COR-L47 (cell line): ENCODE results near the gene WWC1.
A peak's percentile ranks its signal among the peaks of the same experiment; 100 is the strongest.
"Not testable (repeated sequence)": the region's sequence is repeated elsewhere in the genome, so short reads cannot be mapped to it uniquely, and the experiment has no call there.

Experiments
- DNase-seq: peaks from one replicate; lab custom pipeline; 2025; lab: John Stamatoyannopoulos, UW

Gene WWC1

DNA sequence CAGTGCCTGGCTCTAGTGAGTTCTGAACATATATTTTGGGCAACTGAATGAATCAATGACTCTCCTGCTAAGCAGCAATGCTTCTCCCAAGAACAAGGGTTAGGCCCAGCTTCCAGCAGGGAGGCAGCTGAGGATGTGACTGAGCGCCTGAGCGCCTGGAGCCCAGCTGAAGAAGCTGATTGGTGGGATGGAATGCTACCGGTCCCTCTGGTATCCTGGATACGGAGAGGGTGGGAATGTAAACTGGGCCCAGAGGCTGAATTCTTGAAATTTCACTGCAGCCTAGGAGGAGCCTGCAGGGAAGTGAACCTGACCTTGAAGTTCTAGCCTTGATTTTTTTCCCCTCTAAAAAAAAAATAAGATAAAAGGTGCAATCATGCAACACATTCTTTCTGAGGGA lies 43.2 kb downstream of the WWC1 start:
- no peak for DNase-seq

DNA sequence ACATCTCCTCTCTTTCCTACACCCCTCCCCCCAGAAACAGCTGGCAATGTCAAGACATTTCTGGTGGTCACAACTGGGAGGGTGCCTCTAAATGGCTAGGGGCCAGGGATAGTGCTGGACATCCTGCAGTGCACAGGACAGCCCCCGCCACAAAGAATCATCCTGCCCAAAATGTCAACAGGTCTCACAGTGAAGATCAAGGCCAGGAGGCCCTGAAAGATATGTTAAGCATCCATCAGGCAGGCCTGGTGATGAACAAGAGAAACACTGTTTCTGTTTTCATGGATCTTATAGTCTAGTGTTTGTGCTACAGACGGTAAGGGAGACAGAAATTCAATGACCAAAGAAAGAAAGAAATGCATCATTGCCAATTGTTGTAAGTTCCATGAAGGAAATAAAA lies 45.9 kb downstream of the WWC1 start:
- DNase-seq = no peak

DNA sequence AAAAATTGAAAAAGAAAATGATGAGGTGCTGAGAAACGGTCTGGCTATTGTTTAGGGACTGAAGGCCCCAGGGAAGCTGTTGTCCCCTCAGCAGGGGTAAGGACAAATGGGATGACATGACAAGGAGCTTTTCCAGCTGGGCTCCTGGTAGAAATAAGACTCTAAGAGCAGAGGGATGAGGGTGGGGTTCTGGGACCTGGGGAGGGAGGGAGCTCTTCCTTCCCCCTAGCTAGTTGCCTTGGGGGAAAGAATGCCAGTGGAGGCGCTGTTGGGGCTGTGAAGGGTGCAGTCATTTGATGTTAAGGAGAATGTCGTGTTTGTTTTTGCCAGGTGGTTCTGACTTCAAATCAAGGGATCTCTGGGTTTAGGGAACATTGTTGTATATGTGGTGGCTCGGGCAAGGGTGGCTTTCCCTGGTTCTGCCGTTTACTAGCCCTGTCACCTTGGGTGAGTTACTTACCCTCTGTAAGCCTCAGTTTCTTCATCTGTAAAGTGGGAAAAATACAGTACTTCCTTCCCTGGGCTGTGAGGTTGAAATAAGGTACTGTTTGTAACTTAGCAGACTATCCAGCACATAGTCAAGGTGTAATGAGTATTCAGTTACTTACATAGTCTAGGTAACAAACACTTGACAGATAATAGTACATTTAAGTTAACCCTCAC lies 47.8 kb downstream of the WWC1 start:
- peak; percentile 19 for DNase-seq

- not testable (repeated sequence) for DNase-seq
These were observed 48.3 kb downstream of the WWC1 start for GRCh38 chr5:168339772-168340140.

DNA sequence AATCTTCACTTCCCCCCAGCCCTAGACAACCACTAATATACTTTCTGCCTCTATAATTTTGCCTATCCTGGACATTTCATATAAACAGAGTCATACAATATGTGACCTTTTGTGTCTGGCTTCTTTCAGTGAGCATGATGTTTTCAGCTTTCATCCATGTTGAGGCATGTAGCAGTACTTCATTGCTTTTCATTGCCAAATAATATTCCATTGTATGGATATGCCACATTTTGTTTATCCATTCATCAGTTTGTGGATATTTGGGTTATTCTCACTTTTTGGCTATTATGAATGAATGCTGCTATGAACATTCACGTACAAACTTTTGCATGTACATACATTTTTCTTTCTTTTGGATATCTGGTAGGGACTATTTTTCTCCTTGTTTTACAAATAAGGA lies 49.0 kb downstream of the WWC1 start:
- DNase-seq = no peak

DNA sequence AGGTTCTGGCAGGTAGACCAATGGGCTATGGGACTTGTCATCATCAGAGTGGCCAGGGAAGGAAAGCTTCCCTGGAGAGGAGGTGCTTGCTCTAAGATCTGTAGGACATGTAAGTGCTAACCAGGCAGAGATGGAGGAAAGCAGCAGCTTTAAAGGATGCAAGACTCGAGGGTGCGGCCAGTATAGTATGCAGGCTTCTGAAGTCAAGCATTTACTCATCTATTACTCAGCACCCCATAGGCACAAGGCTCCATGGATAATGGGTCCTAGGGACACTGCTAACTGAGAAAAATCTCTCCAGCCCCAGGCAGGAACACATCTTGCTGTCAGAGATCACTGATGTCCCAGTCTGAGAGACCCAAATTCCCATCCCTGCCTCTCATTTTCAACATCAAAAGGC lies 49.7 kb downstream of the WWC1 start:
- DNase-seq = no peak

DNA sequence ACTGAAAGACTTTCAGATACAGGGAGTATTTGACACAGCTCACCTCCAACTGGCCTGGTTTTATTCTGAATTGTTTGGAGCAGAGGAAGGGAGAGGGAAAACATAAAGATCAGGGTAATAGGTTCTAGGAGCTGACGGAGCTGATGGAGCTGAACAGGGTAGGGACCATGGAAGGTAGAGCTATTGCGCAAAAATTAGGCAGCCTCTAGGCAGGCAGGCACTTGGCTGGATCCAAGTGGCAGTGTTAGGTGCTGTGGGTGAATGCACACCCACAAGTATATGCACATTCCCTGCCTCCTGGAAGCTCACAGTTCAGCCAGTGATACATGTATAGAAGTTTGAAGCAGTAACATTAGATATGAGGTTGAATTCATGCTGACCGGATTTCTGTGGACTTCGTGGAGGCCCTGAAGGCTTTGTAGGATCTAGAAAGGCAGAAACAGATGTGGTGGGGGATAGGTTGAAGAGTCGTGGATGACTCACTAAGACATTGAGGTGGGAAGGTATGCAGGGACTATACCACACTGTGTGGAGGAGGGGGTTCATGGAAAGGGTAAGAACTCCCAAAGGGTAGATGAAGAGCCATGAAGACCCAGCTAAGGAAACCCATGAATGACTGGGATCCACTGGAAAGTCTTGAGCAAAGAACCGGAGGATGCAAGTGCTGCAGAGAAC lies 50.8 kb downstream of the WWC1 start:
- no peak for DNase-seq

GRCh38 chr5:168342985-168343384 lies 51.5 kb downstream of the WWC1 start:
- no peak for DNase-seq

- no peak for DNase-seq
These were observed 55.0 kb downstream of the WWC1 start for GRCh38 chr5:168346417-168346816.

GRCh38 chr5:168347368-168348083 lies 56.1 kb downstream of the WWC1 start:
- no peak for DNase-seq

DNA sequence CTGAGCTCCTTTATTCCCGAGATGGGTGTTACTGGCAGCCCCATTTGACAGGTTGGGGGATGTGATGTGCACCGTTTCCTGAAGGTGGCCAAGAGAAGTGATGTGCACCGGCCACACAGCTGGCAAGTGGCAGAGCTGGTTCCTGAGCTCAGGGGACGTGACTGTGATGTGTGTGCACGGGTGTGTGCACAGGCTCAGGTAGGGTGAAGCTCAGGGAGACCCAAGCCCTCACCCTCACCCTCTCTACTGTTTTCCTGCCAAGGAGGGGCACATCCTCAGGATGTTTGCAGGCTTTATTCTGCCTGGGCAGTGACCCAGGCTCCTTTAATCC lies 56.6 kb downstream of the WWC1 start:
- DNase-seq = no peak

GRCh38 chr5:168350315-168350714 lies 58.9 kb downstream of the WWC1 start:
- no peak for DNase-seq

GRCh38 chr5:168353216-168353957 lies 61.9 kb downstream of the WWC1 start:
- DNase-seq = no peak

GRCh38 chr5:168354397-168354796 lies 63.0 kb downstream of the WWC1 start:
- DNase-seq = no peak

- no peak for DNase-seq
These were observed 64.7 kb downstream of the WWC1 start for GRCh38 chr5:168356171-168356570.

DNA sequence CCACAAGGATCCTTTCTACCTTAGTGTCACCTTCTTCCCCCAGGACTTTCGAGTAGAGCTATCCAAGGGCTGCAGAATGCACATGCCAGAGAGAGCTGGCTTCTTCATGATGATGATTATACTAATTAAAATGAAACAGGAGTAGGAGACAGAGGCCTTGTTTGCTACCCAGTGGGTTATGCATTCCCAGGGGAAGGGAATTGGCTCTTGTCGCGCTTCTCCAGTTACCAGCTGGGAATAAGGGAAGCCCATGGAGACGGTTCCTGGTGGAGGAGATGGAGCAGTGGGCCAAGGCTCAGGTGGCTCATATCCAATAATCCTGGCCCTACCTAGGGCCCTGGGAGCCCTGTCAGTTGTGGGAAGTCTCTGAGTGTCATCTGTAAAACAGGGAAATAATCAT lies 65.1 kb downstream of the WWC1 start:
- peak; percentile 37 for DNase-seq

DNA sequence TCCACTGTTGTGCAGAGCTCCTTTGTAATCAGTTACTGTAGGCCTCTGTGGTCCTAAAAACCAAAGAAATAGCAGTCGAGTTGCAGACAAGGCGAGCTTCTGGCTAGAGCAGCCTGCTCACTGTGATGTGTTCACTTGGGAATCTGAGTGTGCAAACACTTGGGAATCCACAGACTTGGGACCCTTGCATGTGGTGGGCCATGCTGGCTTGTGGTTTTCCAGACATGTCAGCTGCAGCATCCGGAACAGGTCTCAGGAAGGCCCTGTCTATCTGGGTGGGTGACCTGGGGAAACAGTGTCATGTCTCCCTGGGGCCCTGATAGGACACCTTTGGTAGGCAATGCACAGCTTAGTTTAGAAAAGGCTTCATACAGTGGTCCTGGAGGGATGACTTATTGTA lies 66.4 kb downstream of the WWC1 start:
- DNase-seq = no peak

DNA sequence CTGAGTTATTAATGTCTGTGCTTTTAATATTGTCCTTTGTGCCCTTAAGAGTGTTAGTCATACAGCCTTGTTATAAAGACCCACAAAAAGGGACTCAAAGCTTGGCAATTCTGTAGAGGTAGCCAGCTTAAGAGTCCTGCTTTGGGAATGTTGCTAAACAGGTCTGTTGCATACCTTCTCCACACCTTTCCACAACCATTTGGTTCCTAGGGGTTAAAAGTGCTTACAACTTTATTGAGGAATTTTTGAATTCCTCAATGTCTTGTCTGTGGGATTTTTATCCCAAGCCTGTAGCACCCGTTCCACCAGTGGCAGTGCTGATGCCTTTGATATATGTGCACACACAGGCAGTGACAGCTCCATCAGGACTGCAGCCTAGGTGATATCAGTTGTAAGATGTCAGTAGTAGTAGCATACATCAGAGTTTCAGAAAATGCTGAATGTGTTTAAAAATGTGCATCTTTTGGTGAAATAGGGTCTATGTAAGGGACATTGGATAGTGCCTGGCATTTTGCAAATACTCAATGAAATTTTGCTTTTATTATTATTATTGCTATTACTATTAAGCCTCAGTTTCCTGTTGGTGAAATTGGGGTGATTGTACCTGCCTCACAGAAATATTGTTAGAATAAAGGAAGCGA lies 68.5 kb downstream of the WWC1 start:
- no peak for DNase-seq

GRCh38 chr5:168360521-168361285 lies 69.3 kb downstream of the WWC1 start:
- DNase-seq = no peak

DNA sequence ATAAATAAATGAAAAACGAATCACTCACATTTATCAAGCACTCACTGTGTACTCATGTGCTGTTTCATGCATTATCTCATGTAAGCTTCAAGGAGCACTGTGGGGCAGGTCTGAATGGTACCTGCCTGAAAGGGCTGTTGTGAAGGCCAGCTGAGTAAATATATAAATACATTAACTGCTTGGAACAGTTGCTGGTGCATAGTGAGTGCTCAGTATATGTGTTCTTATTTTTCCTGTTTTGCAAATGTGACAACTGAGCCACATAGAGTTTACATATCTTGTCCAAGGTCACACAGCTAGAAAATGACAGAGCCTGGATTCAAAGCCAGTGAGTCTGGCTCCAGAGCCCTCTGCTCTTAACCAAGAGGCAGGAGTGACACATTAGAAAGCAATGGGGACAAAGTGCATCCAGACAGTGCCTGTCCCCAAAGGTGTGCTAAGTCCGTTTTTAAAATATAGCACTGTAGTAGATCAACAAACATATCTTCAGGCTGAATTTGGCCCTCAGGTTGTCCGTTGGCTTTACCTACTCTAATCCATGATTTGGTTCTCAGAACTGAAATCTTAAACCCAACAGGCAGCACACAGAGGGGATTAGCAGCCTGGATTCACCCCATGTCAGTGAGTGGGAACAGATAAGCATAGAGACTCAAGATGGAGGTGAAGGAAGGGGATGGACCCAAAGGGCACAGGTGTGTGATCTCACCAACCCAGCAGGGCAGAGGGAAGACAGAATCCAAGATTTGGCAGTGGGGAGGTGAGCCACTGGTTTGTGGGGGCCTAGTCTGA lies 70.8 kb downstream of the WWC1 start:
- no peak for DNase-seq

GRCh38 chr5:168364151-168364661 lies 72.8 kb downstream of the WWC1 start:
- DNase-seq = no peak
